Measurements from ENCODE around the gene PYY.
"Not testable (repeated sequence)": the region's sequence is repeated elsewhere in the genome, so short reads cannot be mapped to it uniquely, and the experiment has no call there.

The PYY gene

GRCh38 chr17:43976963-43977837 lies 23.5 kb upstream of the PYY start:
- no peak for DNase-seq

- no peak for DNase-seq
These were observed 22.2 kb upstream of the PYY start for GRCh38 chr17:43975898-43976297.

GRCh38 chr17:43974382-43975266 lies 20.9 kb upstream of the PYY start:
- no peak for DNase-seq

GRCh38 chr17:43972444-43973212 lies 18.9 kb upstream of the PYY start:
- DNase-seq, result not testable (repeated sequence)

DNA sequence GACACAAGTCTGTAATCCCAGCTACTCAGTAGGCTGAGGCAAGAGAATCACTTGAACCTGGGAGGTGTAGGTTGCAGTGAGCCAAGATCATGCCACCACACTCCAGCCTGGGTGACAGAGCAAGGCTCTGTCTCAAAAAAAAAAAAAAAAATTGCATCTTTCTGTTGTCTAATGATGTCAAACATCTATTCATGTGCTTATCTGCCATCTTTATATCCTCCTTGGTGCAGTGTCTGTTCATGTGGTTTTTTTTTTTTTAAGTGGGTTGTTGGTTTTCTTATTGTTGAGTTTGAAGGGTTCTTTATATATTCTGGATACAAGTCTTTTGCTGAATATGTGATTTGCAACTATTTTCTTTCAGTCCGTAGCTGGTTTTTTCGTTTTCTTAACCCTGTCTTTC lies 17.7 kb upstream of the PYY start:
- not testable (repeated sequence) for DNase-seq

DNA sequence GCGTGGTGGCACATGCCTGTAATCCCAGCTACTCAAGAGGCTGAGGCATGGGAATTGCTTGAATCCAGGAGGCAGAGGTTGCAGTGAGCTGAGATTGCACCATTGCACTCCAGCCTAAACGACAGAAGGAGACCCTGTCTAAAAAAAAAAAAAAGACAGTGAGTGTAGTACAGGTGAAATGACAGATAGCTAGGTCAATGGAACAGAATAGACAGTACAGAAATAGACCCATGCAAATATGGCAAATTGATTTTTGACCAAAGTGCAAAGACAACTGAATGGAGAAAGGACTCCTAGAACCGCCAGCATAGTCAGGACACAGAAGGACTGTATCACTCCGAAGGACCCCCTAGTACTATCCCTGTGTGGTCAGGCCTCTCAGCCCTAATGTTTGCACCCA lies 16.6 kb upstream of the PYY start:
- no peak for DNase-seq

GRCh38 chr17:43967251-43967875 lies 13.6 kb upstream of the PYY start:
- DNase-seq, result no peak

GRCh38 chr17:43966276-43966675 lies 12.5 kb upstream of the PYY start:
- no peak for DNase-seq

GRCh38 chr17:43962479-43962878 lies 8.7 kb upstream of the PYY start:
- DNase-seq, result no peak

GRCh38 chr17:43961954-43962353 lies 8.2 kb upstream of the PYY start:
- DNase-seq, result no peak

GRCh38 chr17:43961292-43961691 lies 7.6 kb upstream of the PYY start:
- DNase-seq, result not testable (repeated sequence)

DNA sequence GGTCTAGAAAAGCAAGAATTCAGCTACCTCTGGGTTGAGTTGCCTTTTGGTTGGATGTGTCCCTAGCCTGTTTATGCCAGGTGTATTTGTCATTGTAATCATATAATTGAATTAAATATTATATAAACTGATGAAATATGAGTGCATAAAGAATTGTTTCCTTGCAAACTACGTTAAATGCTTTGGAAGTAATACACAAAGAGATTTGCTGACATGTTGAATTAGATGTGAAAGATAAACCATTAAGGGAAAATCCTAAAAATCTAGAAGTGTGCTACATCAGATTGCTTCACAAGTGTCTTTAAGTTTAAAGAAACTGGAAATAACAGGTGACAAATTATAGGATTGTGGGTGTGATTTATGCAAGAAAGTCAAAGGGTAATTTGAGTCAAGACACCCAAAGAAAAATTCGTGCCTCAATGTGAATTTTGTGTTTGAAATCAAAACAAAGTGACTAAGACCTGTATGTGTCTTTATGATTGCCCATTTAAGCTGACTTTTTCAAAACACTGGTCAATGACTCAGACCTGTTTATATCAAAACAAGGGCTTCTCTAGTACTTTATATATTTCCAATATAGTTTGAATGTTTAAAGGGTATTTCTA lies 5.1 kb upstream of the PYY start:
- no peak for DNase-seq

GRCh38 chr17:43956222-43956621 lies 2.5 kb upstream of the PYY start:
- DNase-seq, result no peak

DNA sequence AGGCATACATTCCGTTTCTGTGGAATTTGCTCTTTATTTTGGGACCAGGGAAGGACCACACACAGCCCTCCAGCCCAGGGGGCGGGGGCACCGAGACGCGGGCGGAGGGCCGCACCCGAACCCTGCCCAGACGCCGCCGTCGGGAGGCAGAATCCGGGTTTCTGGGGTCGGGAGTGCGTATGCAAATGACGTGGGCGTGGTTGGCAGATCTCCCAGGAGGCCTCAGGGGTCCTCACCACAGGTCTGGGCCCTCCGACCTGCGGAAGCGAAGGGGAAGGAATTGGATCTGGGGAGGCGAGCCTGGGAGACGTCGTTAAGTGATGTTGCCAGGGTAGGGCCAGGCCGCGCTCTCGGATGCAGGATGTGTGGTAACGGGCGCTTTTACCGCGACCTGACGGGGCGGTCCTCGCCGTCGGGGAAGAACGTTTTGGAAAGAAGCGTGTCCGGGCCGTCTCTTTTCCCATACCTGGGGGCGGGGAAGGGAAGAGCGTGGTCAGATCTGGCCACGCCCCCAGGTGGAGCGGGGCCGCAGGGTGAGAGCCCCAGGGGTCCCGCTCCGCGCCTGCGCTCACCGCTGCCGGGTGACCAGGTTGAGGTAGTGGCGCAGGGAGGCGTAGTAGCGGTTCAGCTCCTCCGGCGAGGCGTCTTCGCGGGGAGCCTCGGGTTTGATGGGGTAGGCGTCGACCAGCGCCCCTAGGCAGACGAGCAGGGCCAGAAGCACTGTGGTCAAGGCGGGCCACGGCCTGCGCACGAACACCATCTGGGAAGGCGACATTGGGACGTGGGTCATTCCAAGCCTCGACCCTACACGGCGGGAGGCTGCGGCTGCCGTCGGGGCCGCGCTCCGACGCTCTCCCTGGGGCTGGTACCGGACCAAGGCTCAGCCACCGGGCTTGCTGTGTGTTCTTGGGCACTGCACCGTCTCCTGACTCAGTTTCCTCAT lies 745 bp downstream of the PYY start:
- no peak for DNase-seq

- no peak for DNase-seq
These were observed 1.4 kb downstream of the PYY start for GRCh38 chr17:43952351-43952723.

- DNase-seq, result no peak
These were observed 2.0 kb downstream of the PYY start for GRCh38 chr17:43951750-43952149.

GRCh38 chr17:43950554-43950953 lies 3.2 kb downstream of the PYY start:
- no peak for DNase-seq

- DNase-seq, result no peak
These were observed 4.0 kb downstream of the PYY start for GRCh38 chr17:43949781-43950180.

DNA sequence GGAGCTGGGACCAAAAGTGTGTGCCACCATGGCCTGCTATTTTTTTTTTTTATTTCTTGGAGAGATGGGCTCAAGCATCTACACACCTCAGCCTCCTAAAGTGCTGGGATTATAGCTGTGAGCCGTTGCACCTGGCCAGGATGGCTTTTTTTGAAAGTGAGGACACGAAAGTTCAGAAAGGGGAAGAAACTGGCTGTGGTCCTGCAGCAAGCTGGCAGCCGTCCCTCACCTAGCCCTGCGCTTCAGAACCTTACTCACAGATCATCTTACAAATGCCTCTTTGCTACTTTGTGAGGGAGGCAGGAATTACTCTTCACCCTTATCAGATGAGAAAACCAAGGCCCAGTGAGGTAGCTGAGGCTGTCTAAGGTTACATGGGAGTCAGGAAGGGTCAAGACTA lies 7.0 kb downstream of the PYY start:
- no peak for DNase-seq

GRCh38 chr17:43945074-43945829 lies 8.5 kb downstream of the PYY start:
- no peak for DNase-seq

Data from CD4-positive, alpha-beta T cell treated with Interleukin-4 for 1 hour (primary cell).